ENCODE measurements around the gene CDRT4.
A peak's percentile ranks its signal among the peaks of the same experiment; 100 is the strongest.
"Not testable (repeated sequence)": the region's sequence is repeated elsewhere in the genome, so short reads cannot be mapped to it uniquely, and the experiment has no call there.

CDRT4 gene

GRCh38 chr17:15440347-15440746 is 27.1 kb downstream of the CDRT4 start:
- Mint-ChIP-seq H3K9me3 (no peaks in the 10 kb centered on the region), H3K4me3 (no peak overlapping the region), H3K4me1 (peaks cover 23% of the 10 kb centered on the region), H3K36me3 (ENCODE audit: low read depth) (peaks cover 53% of the 10 kb centered on the region), H3K27ac (no peak overlapping the region), H3K27me3 (ENCODE audit: low read depth) (no peaks in the 10 kb centered on the region)
- TF ChIP-seq, protein P1, sequence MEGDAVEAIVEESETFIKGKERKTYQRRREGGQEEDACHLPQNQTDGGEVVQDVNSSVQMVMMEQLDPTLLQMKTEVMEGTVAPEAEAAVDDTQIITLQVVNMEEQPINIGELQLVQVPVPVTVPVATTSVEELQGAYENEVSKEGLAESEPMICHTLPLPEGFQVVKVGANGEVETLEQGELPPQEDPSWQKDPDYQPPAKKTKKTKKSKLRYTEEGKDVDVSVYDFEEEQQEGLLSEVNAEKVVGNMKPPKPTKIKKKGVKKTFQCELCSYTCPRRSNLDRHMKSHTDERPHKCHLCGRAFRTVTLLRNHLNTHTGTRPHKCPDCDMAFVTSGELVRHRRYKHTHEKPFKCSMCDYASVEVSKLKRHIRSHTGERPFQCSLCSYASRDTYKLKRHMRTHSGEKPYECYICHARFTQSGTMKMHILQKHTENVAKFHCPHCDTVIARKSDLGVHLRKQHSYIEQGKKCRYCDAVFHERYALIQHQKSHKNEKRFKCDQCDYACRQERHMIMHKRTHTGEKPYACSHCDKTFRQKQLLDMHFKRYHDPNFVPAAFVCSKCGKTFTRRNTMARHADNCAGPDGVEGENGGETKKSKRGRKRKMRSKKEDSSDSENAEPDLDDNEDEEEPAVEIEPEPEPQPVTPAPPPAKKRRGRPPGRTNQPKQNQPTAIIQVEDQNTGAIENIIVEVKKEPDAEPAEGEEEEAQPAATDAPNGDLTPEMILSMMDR (IDR thresholded peaks at IDR 0.05; ENCODE audit: unreplicated experiment in 3 of 3) = no peak

DNA sequence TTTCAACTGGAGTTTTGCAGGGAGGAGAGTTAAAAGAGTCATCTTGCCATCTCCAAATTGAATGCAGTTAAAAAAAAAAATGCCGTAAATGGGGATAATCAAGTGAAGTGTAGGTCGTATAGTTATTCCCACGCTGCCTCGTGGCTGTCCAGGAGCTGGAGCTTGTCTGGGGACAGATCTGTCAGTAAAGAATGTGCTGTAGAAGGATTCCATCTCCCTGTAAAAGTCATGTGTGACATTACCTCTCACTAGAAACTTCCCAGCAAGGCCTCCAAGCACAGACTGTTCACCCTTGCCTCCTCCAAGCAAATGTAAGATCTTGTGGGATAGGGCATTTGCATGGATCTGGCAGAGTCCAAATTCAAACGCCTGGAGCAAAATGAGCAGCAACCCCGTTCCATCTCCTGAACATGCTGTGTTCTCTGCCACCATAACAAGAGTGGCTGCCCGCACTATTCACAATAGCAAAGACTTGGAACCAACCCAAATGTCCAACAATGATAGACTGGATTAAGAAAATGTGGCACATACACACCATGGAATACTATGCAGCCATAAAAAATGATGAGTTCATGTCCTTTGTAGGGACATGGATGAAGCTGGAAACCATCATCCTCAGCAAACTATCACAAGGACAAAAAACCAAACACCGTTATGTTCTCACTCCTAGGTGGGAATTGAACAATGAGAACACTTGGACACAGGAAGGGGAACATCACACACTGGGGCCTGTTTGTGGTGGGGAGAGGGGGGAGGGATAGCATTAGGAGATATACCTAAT is 28.0 kb downstream of the CDRT4 start:
- peaks cover 57% of the 10 kb centered on the region for H3K36me3 Mint-ChIP-seq (ENCODE audit: low read depth)
- not testable (repeated sequence) for H3K4me3 Mint-ChIP-seq; H3K27me3 Mint-ChIP-seq (ENCODE audit: low read depth); H3K9me3 Mint-ChIP-seq; H3K27ac Mint-ChIP-seq
- peaks cover 32% of the 10 kb centered on the region for H3K4me1 Mint-ChIP-seq

DNA sequence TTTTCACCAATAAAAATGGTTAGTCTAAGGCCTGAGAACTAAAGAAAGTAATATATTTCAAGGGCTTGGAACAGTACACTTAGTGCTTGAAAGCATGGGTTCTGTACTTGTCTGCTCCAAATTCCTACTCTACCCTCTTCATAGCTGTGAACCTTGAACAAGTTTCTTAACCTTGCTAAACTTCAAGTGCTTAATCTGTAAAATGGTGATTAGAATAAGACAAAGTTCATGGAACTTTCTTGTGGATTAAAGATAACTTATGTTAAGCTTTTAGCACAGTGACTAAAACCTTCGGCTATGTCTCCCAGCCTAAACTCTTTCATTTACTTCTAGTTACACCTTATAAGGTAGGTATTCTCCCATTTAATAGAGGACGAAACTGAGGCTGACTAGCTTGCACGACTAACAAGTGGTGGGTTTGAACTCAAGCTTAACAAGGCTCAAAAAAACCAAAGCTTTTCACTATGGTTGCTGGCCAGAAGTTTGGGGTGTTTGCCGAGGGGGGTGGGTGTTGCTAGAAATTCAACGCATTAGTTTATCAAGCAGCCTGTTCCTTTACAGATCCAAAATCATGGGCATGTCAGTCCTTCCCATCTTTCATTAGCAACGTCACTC is 28.8 kb downstream of the CDRT4 start:
- H3K4me3 Mint-ChIP-seq = no peak overlapping the region
- H3K27me3 Mint-ChIP-seq (ENCODE audit: low read depth) = no peaks in the 10 kb centered on the region
- no peak overlapping the region for H3K27ac Mint-ChIP-seq
- TF ChIP-seq, protein P1 (IDR thresholded peaks at IDR 0.05; ENCODE audit: unreplicated experiment in 3 of 3) = no peak
- H3K36me3 Mint-ChIP-seq (ENCODE audit: low read depth) = peaks cover 60% of the 10 kb centered on the region
- H3K4me1 Mint-ChIP-seq = peaks cover 40% of the 10 kb centered on the region
- H3K9me3 Mint-ChIP-seq = no peaks in the 10 kb centered on the region

- peak overlapping the region; percentile 6 to 66 (median 60) for H3K27ac Mint-ChIP-seq
- no peak overlapping the region for H3K4me3 Mint-ChIP-seq
- H3K36me3 Mint-ChIP-seq (ENCODE audit: low read depth) = peaks cover 63% of the 10 kb centered on the region
- H3K4me1 Mint-ChIP-seq = peaks cover 45% of the 10 kb centered on the region
- TF ChIP-seq, protein P1 (IDR thresholded peaks at IDR 0.05; ENCODE audit: unreplicated experiment in 3 of 3) = no peak
- no peaks in the 10 kb centered on the region for H3K27me3 Mint-ChIP-seq (ENCODE audit: low read depth)
- no peaks in the 10 kb centered on the region for H3K9me3 Mint-ChIP-seq
Measured at GRCh38 chr17:15437303-15437635, 30.2 kb downstream of the CDRT4 start.

- Mint-ChIP-seq H3K36me3 (ENCODE audit: low read depth) (peaks cover 59% of the 10 kb centered on the region), H3K9me3 (no peaks in the 10 kb centered on the region), H3K27me3 (ENCODE audit: low read depth) (no peaks in the 10 kb centered on the region), H3K4me1 (peaks cover 49% of the 10 kb centered on the region), H3K27ac (peak overlapping the region; percentile 6 to 66 (median 60)), H3K4me3 (no peak overlapping the region)
- TF ChIP-seq, protein P1 (IDR thresholded peaks at IDR 0.05; ENCODE audit: unreplicated experiment in 3 of 3) = peak in 1 of 3 experiments; percentile 10
Measured at GRCh38 chr17:15436473-15437302, 30.7 kb downstream of the CDRT4 start.

DNA sequence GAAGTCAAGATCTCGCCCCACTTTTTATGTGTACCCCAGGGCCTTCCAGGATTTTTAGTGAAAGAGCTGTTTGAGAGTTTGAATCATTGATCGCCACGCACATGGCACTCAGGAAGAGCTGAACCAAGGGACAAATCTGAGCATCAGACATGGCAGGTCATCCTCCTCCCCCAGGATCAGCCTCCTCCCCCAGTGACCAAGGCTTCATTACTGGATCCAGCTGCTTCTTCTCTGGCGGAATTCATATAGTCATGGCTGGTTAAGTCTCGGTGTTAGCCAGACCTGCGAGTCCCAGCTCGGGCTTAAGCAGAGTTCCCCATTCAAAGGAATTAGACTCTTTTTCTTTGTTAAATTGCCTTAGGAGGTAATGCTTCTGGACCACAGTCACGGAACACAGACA is 32.5 kb downstream of the CDRT4 start:
- H3K27me3 Mint-ChIP-seq (ENCODE audit: low read depth) = no peaks in the 10 kb centered on the region
- peaks cover 48% of the 10 kb centered on the region for H3K36me3 Mint-ChIP-seq (ENCODE audit: low read depth)
- peak overlapping the region in 1 of 3 experiments; percentile 2 for H3K4me3 Mint-ChIP-seq
- H3K27ac Mint-ChIP-seq = peak overlapping the region; percentile 66 to 85 (median 81)
- TF ChIP-seq, protein P1 (IDR thresholded peaks at IDR 0.05; ENCODE audit: unreplicated experiment in 3 of 3) = no peak
- no peaks in the 10 kb centered on the region for H3K9me3 Mint-ChIP-seq
- H3K4me1 Mint-ChIP-seq = peaks cover 65% of the 10 kb centered on the region
